GM18861 (cell line): Measurements from ENCODE around the gene SORCS2.

ENCODE experiments used
- ATAC-seq: cut with Tn5 transposase; IDR thresholded peaks from one replicate; pipeline ENCODE4 v1.9.1; 2021; ENCODE audit not compliant: unreplicated experiment

The SORCS2 gene

GRCh38 chr4:7774301-7775294 is 582.3 kb downstream of the SORCS2 start:
- ATAC-seq: no peak

GRCh38 chr4:7775396-7775795 is 583.1 kb downstream of the SORCS2 start:
- no peak for ATAC-seq

DNA sequence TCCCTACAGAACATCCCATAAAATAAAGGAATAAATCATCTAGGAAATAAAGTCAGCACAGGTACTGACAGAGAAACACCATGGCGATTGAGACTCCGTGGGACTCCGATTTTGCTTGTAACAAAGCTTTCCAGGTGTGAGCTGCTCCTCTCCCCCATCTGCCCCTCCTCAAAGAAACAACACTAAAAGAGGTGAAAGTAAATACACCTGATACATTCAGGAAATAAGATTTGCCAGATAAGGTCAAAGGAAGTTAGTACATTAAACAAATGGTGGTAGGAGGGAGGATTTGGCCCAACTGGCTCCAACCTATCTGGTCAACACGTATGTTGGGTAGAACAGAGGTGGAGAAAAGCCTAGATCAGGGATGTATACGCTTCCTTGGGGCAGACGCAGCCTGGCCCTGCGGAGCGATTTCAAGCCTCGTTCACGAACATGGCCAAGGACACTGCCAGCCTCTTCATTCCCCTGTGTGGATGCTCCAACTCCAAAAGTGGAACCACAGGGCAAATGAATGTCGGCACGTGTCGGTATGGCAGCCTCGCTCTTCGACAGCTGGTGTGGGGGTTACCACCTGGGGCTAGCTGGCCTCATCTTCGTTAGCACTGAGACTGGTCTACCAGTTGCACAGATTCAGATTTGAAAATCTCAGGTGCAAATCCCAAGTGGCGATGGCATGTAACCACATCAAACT is 584.8 kb downstream of the SORCS2 start:
- no peak for ATAC-seq

- no peak for ATAC-seq
Measured at GRCh38 chr4:7777871-7778509, 585.7 kb downstream of the SORCS2 start.

DNA sequence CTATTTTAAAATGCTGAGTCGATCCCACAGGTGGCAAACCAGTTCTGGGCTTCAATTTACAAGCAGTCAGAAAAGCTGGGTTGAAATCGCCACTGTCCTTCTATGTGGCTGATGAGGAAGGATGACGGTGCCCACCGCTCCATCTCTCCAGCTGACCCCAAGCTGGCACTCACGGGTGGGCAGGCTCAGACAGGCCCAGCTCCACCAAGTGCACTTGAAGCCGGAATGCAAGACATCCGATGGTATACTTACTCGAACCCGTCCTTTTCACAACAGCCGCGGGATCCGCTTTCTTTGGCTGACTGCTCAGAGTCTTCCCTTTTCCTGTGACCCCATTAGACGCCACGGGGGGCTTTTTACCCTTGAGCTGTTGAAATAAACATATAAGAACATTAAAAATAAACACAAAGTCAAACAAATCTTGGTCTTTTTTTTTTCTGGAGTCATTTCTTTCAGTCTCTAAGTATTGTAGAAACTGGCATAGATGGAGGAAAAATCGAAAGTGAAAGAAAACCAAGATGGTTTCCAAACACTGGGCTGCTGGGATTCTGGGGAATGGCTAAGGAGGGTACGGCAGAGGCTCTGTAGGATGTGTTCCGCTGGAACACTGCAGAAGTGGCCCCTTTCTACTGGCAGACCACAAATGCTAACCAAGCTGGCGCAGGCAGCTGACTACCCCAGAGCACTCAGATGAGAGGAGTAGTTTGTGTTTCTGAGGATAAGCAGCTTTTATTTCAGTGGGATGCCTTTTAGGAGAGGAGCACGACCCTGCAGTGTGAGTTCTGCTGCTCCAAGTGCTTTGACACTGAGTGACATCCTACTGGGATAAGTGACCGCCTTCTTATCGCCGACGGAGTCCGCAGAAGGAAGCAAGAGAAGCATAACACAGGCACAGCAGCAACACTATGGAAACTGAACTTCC is 586.4 kb downstream of the SORCS2 start:
- ATAC-seq: no peak

DNA sequence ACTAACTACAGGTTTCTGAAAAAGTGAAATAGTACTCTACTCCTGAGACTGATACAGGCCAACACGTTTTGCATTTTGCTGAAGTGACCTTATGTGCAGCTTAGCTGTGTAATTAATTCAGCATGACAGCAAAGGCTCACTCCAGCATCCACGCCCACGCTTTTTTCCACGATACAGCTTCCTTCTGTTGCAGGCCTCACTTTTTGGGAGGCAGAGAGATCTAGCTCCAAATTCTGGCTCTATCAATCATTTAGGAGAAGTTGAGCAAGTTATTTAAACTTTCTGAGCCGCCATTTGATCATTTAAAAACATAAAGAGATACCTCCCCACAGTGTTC is 587.1 kb downstream of the SORCS2 start:
- no peak for ATAC-seq

GRCh38 chr4:7780751-7781348 is 588.5 kb downstream of the SORCS2 start:
- ATAC-seq: no peak

- no peak for ATAC-seq
Measured at GRCh38 chr4:7781366-7781765, 589.0 kb downstream of the SORCS2 start.

GRCh38 chr4:7781993-7782392 is 589.7 kb downstream of the SORCS2 start:
- ATAC-seq: no peak

DNA sequence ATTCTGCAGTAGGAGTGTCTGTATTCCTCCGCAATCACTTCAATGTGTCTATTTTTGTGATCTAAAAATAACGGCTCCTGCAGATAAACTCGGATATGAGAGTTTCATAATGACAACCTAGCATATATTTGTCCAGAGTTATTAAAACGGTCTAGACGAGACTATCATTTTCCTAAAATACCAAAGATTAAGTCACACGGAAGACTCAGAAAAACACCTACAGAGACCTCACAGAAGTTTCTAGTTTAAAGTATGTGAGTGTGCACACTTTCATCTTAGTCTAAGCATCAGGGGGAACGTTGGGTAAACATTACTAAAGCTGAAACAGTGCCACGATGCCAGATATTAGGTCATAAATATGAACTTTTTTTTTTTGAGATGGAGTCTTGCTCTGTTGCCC is 590.4 kb downstream of the SORCS2 start:
- no peak for ATAC-seq

- ATAC-seq: no peak
Measured at GRCh38 chr4:7783541-7783940, 591.2 kb downstream of the SORCS2 start.

GRCh38 chr4:7784131-7784870 is 592.0 kb downstream of the SORCS2 start:
- no peak for ATAC-seq

DNA sequence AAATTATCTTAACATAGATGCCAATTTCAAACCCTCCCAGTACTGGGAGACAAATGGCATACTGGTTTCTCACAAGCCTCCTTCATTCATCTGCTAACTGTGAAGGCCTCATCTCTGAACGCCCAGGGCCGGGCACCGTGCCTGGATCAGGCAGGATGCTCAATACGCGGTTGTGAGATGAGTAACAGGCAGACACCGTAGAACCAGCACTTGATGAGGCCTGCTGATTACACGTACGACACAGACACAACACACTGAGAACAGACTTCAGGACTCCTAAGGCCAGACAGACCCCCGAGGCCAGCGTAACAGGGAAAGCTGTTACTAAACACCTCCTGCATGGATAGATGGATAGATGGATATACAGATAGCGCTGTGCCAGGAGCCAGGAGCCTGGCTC is 592.7 kb downstream of the SORCS2 start:
- no peak for ATAC-seq

DNA sequence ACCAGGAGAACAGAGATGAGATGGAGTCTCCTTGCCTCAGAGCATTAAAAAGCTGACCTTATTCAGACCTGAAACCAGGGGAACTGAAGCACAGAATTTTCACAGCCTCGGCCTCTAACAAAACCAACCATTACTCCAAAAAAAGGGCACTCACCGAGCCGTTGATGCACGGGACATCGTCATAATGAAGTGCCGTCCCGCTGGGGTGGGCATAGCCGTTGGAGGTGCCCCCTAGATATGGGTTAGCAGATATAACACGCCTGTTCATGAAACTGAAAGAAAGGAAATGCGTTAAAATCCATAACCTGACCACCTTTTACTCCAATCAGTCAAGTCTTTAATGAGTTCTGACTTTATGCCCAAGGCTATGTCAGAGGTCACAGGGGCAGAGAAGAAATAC is 593.7 kb downstream of the SORCS2 start:
- no peak for ATAC-seq

- no peak for ATAC-seq
Measured at GRCh38 chr4:7786517-7786916, 594.2 kb downstream of the SORCS2 start.

- no peak for ATAC-seq
Measured at GRCh38 chr4:7787067-7787466, 594.7 kb downstream of the SORCS2 start.

GRCh38 chr4:7787681-7788141 is 595.4 kb downstream of the SORCS2 start:
- no peak for ATAC-seq

DNA sequence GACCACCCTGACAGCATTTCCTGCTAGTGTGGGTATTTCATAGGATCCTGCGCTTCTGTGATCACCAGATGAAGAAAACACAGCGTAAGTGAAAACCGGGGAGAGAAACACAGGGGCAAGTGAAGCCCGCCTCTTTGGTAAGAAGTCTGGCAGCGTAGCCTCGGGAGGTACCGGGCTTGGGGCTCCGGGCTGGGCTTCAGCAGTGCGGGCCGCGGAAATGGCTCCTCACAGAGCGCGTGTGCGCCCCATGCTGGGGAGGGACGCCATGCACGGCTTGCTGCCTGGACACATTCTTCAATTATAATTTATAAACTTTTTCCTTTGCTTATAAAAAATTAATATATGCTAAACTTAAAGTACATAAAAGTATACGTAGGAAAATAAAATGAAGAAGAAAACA is 595.9 kb downstream of the SORCS2 start:
- no peak for ATAC-seq

DNA sequence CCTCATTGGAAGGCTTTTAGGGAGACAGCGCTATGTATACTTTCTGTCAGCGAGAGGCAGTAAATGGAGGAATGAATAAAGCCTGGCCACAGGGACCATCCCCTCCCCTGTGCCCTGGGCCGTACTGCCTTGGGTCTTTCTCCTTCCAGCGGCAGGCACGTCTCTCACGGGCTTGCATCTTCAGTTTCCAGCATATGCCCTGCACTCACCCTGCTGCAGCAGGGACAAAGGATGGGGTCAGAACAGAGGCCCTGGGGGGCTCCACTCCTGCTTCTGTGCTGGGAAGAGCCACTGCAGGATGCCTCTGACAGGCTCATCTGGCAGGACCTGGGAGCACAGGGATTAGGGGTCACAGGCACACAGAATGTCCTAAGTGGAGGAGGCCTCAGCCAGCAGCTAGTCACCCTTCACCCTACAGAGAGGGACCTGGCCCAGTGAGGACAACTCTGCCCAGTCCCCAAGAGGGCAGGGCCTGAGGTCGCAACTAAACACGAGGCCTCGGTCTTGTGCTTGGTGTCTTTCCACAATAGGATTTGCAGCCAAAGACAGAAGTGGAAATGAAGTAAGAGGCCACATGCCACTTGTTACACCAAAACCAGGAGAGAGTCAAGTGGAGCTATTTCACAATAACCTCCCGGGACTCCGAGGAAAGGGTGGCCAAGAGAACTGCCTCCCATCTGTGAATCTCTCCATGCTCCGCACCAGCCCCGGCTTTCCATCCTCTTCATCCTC is 596.5 kb downstream of the SORCS2 start:
- no peak for ATAC-seq
